ENCODE measurements around the gene SNAP91. TPM values are rescaled to one million over a fixed set of nuclear protein-coding genes. Genes with fewer than 3 reads are reported as not detected.
"Not testable (repeated sequence)": the region's sequence is repeated elsewhere in the genome, so short reads cannot be mapped to it uniquely, and the experiment has no call there.

Gene SNAP91
- total and polyA plus RNA-seq, 7 donors, result 0.09 to 0.81 (median 0.51) TPM; not detected in 4

DNA sequence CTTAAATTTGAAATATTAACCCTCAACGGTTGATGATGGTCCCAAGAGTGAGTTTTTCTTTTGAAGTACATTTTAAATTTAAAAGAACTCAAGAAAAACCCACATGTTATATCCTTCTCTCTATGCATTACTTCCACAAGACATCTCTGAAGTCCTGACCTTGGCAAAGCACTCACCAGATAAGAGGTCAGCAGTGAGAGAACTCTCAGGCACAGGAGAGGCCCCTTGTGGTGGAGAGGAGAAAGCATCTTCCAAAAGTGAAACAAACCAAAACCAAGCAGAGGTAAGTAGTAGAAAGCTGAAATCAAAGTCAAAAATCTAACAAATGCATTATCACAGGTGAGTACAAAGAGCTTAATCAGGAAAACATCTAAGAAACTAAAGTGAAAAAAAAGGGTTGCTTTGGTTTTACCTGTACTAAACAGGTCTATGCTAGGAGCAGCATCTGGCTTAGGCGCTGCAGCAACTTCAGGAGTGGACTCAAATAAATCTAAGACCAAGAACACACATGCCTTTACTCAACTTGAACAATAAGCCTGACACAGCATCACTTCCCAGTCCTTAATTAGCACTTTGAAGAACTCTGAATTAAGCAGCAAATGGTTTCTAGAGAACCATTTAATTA lies 116.0 kb downstream of the SNAP91 start:
- H3K4me3 ChIP-seq, result no peak overlapping the region
- TF ChIP-seq, protein P1, sequence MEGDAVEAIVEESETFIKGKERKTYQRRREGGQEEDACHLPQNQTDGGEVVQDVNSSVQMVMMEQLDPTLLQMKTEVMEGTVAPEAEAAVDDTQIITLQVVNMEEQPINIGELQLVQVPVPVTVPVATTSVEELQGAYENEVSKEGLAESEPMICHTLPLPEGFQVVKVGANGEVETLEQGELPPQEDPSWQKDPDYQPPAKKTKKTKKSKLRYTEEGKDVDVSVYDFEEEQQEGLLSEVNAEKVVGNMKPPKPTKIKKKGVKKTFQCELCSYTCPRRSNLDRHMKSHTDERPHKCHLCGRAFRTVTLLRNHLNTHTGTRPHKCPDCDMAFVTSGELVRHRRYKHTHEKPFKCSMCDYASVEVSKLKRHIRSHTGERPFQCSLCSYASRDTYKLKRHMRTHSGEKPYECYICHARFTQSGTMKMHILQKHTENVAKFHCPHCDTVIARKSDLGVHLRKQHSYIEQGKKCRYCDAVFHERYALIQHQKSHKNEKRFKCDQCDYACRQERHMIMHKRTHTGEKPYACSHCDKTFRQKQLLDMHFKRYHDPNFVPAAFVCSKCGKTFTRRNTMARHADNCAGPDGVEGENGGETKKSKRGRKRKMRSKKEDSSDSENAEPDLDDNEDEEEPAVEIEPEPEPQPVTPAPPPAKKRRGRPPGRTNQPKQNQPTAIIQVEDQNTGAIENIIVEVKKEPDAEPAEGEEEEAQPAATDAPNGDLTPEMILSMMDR (IDR thresholded peaks at IDR 0.05), result peak; percentile 5
- H3K36me3 ChIP-seq (ENCODE audit: insufficient read depth in 1 of 2, low read depth in 1 of 2), result no peaks in the 10 kb centered on the region
- intact Hi-C loops (cut with DNase I), result no loop called here
- ATAC-seq, result no peak
- no peaks in the 10 kb centered on the region for H3K9me3 ChIP-seq
- H3K27me3 ChIP-seq (ENCODE audit: insufficient read depth in 3 of 3, low read length in 2 of 3), result no peaks in the 10 kb centered on the region
- H3K4me1 ChIP-seq, result no peaks in the 10 kb centered on the region
- no peak for DNase-seq
- no peak overlapping the region for H3K27ac ChIP-seq
- WGBS, 3 donors, result 63 to 73% (median 68%) methylated on average over 2 of the region's 2 CpGs

DNA sequence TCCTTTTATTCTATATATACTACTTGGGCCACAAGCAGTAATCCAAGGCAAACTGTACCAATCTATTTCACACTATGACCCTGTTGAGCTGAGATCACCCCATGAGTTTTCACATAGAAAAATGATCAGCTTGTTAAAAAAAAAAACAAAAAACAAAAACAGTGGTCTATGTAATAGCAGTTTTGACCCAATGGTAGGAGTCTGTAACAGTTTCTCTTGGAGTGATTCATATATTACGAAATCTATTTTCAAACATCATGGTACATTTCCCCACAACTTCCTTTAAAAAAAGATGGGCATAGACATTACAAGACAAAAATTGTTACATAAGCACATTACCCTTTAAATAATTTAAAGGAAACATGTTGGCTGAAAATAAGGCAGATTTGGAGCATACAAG lies 118.5 kb downstream of the SNAP91 start:
- H3K27me3 ChIP-seq (ENCODE audit: insufficient read depth in 3 of 3, low read length in 2 of 3), result no peaks in the 10 kb centered on the region
- DNase-seq, result no peak
- H3K9me3 ChIP-seq, result no peaks in the 10 kb centered on the region
- H3K36me3 ChIP-seq (ENCODE audit: insufficient read depth in 1 of 2, low read depth in 1 of 2), result no peaks in the 10 kb centered on the region
- intact Hi-C loops (cut with DNase I), result no loop called here
- H3K4me1 ChIP-seq, result no peaks in the 10 kb centered on the region
- no peak overlapping the region for H3K27ac ChIP-seq
- TF ChIP-seq, protein P1 (IDR thresholded peaks at IDR 0.05), result no peak
- no peak overlapping the region for H3K4me3 ChIP-seq
- 43 to 90% (median 49%) methylated on average over 1 of the region's 1 CpG for WGBS, 3 donors
- ATAC-seq, result no peak

DNA sequence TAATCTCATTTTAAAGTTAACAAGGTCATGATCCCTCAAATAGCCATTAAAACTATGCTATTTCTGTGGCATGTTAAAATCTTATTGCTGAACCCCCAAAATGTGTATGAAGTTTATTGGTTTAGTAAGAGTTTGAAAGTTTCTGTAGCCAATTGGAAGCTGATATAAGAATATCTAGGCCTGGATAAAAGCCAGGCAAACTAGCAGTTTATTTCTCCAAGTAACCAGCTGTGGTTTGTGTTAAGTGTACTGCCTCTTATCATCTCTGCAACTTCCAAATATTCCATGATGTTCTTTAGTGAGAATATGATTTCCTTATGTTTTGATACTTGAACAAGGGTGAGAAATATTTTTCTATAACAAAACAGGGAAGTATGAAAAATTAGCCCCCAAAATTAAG lies 119.8 kb downstream of the SNAP91 start:
- Histone ChIP-seq H3K36me3 (ENCODE audit: insufficient read depth in 1 of 2, low read depth in 1 of 2) (no peaks in the 10 kb centered on the region), H3K27ac (no peak overlapping the region), H3K4me1 (no peaks in the 10 kb centered on the region), H3K9me3 (no peaks in the 10 kb centered on the region), H3K4me3 (no peak overlapping the region), H3K27me3 (ENCODE audit: insufficient read depth in 3 of 3, low read length in 2 of 3) (no peaks in the 10 kb centered on the region)
- ATAC-seq, result no peak
- no peak for DNase-seq
- intact Hi-C loops (cut with DNase I), result no loop called here
- TF ChIP-seq, protein P1 (IDR thresholded peaks at IDR 0.05), result no peak

DNA sequence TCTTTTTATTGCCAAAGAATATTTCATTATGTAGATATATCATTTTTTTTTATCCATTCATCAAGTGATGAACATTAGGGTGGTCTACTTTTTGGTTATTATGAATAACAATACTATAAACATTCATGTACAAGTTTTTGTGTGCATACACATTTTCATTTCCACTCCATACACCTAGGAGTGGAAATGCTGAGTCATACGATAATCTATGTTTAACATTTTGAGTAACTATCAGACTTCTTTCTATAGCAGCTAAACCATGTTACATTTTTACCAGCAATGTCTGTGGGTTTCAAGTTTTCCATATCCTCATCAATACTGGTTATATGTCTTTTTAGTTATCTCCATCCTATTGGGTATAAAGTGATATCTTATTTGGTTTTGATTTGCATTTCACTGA lies 130.8 kb downstream of the SNAP91 start:
- TF ChIP-seq, protein P1 (IDR thresholded peaks at IDR 0.05), result no peak
- Histone ChIP-seq H3K4me1 (no peaks in the 10 kb centered on the region), H3K36me3 (ENCODE audit: insufficient read depth in 1 of 2, low read depth in 1 of 2) (no peaks in the 10 kb centered on the region), H3K27me3 (ENCODE audit: insufficient read depth in 3 of 3, low read length in 2 of 3) (no peaks in the 10 kb centered on the region), H3K4me3 (no peak overlapping the region), H3K9me3 (no peaks in the 10 kb centered on the region), H3K27ac (no peak overlapping the region)
- intact Hi-C loops (cut with DNase I), result no loop called here
- no peak for ATAC-seq
- 88 to 90% (median 88%) methylated on average over 1 of the region's 1 CpG for WGBS, 3 donors
- no peak for DNase-seq

DNA sequence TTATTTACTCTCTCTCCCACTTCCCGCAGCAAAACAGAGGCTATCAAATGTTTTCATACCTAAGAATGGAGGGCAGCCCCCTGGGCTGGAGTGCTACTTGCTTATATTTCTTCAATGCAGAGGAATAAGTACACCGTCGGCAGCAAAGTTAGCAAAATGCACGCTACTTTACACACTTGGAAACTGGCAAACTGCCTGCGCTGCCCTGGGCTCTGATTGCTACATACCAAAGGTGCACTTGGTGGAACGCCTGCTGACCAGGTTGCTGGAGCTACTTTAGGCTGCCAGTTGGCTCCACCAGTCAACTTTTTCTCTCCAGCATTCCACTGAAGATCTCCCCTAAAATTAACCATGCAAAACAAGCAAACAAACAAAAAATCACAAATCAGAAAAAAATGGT lies 134.1 kb downstream of the SNAP91 start:
- no peaks in the 10 kb centered on the region for H3K27me3 ChIP-seq (ENCODE audit: insufficient read depth in 3 of 3, low read length in 2 of 3)
- no peaks in the 10 kb centered on the region for H3K4me1 ChIP-seq
- intact Hi-C loops (cut with DNase I), result no loop called here
- no peaks in the 10 kb centered on the region for H3K9me3 ChIP-seq
- no peak for ATAC-seq
- no peaks in the 10 kb centered on the region for H3K36me3 ChIP-seq (ENCODE audit: insufficient read depth in 1 of 2, low read depth in 1 of 2)
- TF ChIP-seq, protein P1 (IDR thresholded peaks at IDR 0.05), result no peak
- no peak overlapping the region for H3K4me3 ChIP-seq
- 62 to 76% (median 67%) methylated on average over 6 of the region's 6 CpGs for WGBS, 3 donors
- H3K27ac ChIP-seq, result no peak overlapping the region
- DNase-seq, result no peak

DNA sequence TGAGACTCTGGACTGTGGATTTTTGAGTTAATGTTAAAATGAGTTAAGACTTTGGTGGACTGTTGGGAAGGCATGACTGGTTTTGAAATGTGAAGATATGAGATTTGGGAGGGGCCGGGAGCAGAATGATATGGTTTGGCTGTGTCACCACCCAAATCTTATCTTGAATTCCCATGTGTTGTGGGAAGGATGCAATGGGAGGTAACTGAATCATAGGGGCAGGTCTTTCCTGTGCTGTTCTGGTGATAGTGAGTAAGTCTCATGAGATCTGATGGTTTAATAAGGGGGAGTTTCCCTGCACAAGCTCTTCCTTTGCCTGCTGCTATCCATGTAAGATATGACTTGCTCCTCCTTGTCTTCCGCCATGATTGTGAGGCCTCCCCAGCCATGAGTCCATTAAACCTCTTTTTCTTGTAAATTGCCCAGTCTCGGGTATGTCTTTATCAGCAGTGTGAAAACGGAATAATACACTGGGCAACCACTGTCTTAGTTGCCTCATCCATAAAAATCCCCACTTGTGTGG lies 137.2 kb downstream of the SNAP91 start:
- H3K9me3 ChIP-seq; H3K4me1 ChIP-seq; H3K27ac ChIP-seq; intact Hi-C loops (cut with DNase I); H3K4me3 ChIP-seq; H3K27me3 ChIP-seq (ENCODE audit: insufficient read depth in 3 of 3, low read length in 2 of 3); ATAC-seq; H3K36me3 ChIP-seq (ENCODE audit: insufficient read depth in 1 of 2, low read depth in 1 of 2); DNase-seq: not testable (repeated sequence)
- WGBS, 3 donors, result 78 to 95% (median 90%) methylated on average over 4 of the region's 4 CpGs
